OCI-LY3 (cell line): ENCODE results near the gene DLGAP3.

ENCODE experiments used
- EZH2phosphoT487 ChIP-seq: fragments of 200-600 bp; shearing (Covaris generic); IDR thresholded peaks from 2 replicates; pipeline ENCODE4 v1.6.1; 2018; ENCODE audit warnings: antibody characterized with exemption, mixed run types, low read depth
- TF ChIP-seq, protein P1 (sequence below): fragments of 200-600, 300-600 bp; sonication (generic); IDR thresholded peaks from 2 replicates; pipeline ENCODE4 v1.5.1; 2014; ENCODE audit warnings: antibody characterized with exemption, low read length, low read depth

GRCh38 chr1:34852677-34853217 is 76.7 kb downstream of the DLGAP3 start:
- TF ChIP-seq, protein P1, sequence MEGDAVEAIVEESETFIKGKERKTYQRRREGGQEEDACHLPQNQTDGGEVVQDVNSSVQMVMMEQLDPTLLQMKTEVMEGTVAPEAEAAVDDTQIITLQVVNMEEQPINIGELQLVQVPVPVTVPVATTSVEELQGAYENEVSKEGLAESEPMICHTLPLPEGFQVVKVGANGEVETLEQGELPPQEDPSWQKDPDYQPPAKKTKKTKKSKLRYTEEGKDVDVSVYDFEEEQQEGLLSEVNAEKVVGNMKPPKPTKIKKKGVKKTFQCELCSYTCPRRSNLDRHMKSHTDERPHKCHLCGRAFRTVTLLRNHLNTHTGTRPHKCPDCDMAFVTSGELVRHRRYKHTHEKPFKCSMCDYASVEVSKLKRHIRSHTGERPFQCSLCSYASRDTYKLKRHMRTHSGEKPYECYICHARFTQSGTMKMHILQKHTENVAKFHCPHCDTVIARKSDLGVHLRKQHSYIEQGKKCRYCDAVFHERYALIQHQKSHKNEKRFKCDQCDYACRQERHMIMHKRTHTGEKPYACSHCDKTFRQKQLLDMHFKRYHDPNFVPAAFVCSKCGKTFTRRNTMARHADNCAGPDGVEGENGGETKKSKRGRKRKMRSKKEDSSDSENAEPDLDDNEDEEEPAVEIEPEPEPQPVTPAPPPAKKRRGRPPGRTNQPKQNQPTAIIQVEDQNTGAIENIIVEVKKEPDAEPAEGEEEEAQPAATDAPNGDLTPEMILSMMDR: peak; percentile 86
- TF ChIP-seq EZH2phosphoT487: no peak
